ENCODE measurements around the gene EPHA2. TPM values are rescaled to one million over a fixed set of nuclear protein-coding genes. Genes with fewer than 3 reads are reported as not detected.

EPHA2 gene
- total and polyA plus RNA-seq, 2 experiments from 2014 or later, result 9.8 to 26.2 TPM

DNA sequence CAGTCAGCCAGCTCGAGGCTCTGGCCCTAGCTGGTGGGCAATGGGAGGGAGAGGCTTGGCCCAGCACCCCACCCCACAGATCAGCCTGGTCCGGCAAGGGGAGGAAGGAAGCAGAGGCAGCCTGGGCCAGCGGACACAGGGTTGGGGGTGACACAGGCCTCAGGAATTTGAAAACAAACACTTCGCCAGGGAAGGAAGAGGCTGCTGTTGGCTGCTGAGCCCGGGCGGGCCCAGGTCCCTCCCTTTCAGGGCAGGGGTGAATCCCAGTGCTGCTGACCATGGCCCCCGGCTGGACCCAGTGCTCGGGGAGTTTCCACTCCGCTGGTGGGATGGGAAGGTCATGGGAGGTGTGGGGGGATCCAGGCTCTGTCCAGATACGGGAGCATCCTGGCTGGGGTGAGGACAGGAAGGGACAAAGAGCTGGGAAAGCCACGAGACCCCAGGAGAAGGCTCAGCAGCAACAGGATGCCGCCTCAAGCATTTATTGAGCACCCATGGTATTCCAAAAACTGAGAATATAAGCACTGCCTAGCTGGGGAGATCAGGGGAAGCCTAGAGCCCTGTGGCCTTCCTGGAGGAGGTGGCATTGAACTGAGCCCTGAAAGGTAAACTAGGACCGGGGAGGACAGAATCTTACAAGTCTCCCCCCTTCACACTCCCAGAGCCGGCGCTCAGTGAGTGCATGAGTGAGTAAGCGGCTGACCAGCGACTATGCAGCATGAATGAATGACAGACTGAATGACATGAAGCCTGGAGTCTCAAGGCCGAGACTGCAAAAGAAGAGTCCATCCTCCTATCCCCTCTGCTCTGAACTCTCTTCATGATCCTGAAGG lies 26.2 kb upstream of the EPHA2 start:
- no peaks in the 10 kb centered on the region for H3K27me3 ChIP-seq
- peaks cover 7% of the 10 kb centered on the region for H3K4me1 ChIP-seq (ENCODE audit: low read depth)
- TF ChIP-seq, protein P1, sequence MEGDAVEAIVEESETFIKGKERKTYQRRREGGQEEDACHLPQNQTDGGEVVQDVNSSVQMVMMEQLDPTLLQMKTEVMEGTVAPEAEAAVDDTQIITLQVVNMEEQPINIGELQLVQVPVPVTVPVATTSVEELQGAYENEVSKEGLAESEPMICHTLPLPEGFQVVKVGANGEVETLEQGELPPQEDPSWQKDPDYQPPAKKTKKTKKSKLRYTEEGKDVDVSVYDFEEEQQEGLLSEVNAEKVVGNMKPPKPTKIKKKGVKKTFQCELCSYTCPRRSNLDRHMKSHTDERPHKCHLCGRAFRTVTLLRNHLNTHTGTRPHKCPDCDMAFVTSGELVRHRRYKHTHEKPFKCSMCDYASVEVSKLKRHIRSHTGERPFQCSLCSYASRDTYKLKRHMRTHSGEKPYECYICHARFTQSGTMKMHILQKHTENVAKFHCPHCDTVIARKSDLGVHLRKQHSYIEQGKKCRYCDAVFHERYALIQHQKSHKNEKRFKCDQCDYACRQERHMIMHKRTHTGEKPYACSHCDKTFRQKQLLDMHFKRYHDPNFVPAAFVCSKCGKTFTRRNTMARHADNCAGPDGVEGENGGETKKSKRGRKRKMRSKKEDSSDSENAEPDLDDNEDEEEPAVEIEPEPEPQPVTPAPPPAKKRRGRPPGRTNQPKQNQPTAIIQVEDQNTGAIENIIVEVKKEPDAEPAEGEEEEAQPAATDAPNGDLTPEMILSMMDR (IDR thresholded peaks at IDR 0.05; ENCODE audit: low read depth, low read length), result no peak
- H3K27ac ChIP-seq, result peak overlapping the region; percentile 79
- DNase-seq (ENCODE audit: low read depth in 1 of 2, low spot score in 1 of 2), result peak; percentile 49 to 95
- no peaks in the 10 kb centered on the region for H3K9me3 ChIP-seq (ENCODE audit: low read depth)
- H3K36me3 ChIP-seq, result no peaks in the 10 kb centered on the region
- H3K4me3 ChIP-seq, result no peak overlapping the region

DNA sequence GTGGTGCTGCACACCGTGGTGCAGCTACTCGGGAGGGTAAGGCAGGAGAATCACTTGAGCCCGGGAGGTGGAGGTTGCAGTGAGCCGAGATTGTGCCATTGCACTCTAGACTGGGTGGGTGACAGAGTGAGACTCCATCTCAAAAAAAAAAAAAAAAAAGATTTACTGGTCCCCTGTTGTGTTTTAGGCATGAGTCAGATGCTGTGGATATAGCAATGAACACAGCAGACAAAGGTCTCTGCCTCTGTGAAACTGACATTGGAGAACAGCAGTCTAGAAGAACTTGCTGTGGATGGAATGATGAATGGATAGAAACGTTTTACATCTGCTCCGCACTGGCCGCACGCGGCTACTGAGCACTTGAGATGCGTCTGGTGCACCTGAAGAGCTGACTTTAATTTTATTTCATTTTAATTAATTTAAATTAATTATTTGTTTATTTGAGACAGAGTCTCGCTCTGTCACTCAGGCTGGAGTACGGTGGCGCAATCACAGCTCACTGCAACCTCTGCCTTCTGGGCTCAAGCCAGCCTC lies 24.5 kb upstream of the EPHA2 start:
- peaks cover 17% of the 10 kb centered on the region for H3K4me1 ChIP-seq (ENCODE audit: low read depth)
- no peaks in the 10 kb centered on the region for H3K27me3 ChIP-seq
- TF ChIP-seq, protein P1 (IDR thresholded peaks at IDR 0.05; ENCODE audit: low read depth, low read length), result no peak
- H3K4me3 ChIP-seq, result no peak overlapping the region
- no peaks in the 10 kb centered on the region for H3K9me3 ChIP-seq (ENCODE audit: low read depth)
- H3K36me3 ChIP-seq, result no peaks in the 10 kb centered on the region
- DNase-seq (ENCODE audit: low read depth in 1 of 2, low spot score in 1 of 2), result no peak
- H3K27ac ChIP-seq, result no peak overlapping the region

DNA sequence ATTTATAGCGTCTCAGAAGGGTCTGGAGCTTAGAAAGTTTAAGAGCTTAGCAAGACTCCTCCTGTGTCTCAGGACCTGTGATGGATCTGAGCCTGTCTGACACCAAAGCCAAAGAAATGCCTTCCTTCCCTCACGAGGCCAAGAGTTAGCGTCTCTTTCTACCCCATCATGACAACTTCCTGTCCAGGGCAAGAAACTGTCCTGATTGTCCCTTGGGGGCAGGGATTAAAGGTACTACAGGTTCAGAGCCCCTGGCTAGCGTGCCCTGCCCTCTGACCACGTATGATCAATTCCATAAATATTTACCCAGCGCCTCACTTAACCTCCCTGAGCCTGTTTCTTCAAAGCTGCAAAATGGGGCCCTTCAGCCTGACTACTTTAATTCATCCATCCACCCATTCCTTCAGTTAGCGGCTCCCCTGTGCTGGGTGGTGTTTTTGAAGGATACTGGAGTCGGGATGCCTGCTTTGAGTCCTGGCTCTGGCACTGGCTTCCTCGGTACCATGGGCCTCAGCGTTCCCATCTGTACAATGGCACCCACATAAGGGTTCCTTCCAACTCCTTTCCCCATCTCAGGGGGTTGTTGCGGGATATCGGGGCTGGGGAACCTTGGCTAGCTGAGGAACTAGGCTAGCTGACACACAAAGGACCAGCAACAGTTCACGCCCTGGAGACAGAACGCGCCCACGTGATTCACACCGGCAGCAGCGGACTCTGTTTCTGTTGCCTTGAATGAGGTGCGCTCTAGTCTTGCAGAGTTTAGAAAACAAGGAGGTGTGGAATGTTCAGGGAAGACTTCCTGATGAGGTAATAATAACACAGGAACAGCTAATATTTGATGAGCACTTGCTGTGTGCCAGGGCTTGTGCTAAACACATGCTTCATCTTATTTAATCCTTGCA lies 23.0 kb upstream of the EPHA2 start:
- Histone ChIP-seq H3K27me3 (no peaks in the 10 kb centered on the region), H3K4me3 (no peak overlapping the region), H3K36me3 (no peaks in the 10 kb centered on the region), H3K27ac (no peak overlapping the region), H3K4me1 (ENCODE audit: low read depth) (peaks cover 17% of the 10 kb centered on the region), H3K9me3 (ENCODE audit: low read depth) (no peaks in the 10 kb centered on the region)
- TF ChIP-seq, protein P1 (IDR thresholded peaks at IDR 0.05; ENCODE audit: low read depth, low read length), result no peak
- DNase-seq (ENCODE audit: low read depth in 1 of 2, low spot score in 1 of 2), result no peak

DNA sequence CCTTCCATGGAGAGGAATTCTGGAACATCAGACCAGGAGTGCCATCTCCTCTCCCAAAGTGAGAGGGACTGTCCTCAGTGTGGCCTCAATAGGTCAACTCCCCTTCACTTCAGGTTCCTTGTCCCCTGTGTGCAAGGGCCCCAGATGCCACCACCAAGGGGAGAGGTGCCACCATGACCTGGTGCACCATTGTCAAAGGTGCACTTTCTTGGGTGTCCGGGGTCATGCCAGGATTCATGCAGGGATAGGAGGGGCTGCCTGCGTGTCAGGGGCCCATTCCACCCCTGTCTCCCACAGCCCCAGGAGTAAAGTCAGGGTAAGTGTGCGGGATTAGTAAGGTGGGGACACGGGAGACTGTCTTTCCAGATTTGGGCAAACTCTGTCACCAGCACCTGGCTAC lies 21.4 kb upstream of the EPHA2 start:
- H3K27me3 ChIP-seq, result no peaks in the 10 kb centered on the region
- peaks cover 17% of the 10 kb centered on the region for H3K4me1 ChIP-seq (ENCODE audit: low read depth)
- no peaks in the 10 kb centered on the region for H3K36me3 ChIP-seq
- no peak for DNase-seq (ENCODE audit: low read depth in 1 of 2, low spot score in 1 of 2)
- H3K9me3 ChIP-seq (ENCODE audit: low read depth), result no peaks in the 10 kb centered on the region
- TF ChIP-seq, protein P1 (IDR thresholded peaks at IDR 0.05; ENCODE audit: low read depth, low read length), result no peak
- no peak overlapping the region for H3K4me3 ChIP-seq
- H3K27ac ChIP-seq, result no peak overlapping the region

DNA sequence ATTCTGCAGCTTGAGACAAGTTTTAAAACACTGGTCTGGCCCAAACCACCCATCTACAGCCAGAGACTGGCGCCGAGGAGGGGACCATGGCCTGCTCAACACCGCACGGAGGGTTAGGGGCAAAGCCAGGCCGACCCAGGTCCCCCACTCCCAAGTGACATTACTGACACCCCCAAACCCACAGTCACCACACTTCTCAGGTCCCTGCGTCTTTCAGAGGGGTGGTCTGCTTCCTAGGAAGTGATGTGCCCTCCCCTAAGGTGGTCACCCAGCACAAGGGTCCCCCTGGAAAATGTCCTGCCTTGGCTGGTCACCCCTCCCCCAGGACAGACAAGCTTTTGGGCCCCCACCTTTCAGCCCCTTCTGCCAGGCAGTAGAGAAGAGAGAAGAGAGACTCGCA lies 20.8 kb upstream of the EPHA2 start:
- H3K4me1 ChIP-seq (ENCODE audit: low read depth), result peaks cover 12% of the 10 kb centered on the region
- no peaks in the 10 kb centered on the region for H3K36me3 ChIP-seq
- DNase-seq (ENCODE audit: low read depth in 1 of 2, low spot score in 1 of 2), result no peak
- H3K27ac ChIP-seq, result peak overlapping the region; percentile 86
- H3K27me3 ChIP-seq, result no peaks in the 10 kb centered on the region
- no peak overlapping the region for H3K4me3 ChIP-seq
- no peaks in the 10 kb centered on the region for H3K9me3 ChIP-seq (ENCODE audit: low read depth)
- TF ChIP-seq, protein P1 (IDR thresholded peaks at IDR 0.05; ENCODE audit: low read depth, low read length), result no peak

Data from cardiac muscle cell (in vitro differentiated cells and primary cell).